SW480 (cell line): ENCODE measurements around the gene USP21.
A peak's percentile ranks its signal among the peaks of the same experiment; 100 is the strongest.

Experiments
- DNase-seq: peaks from one replicate; pipeline ENCODE4 v3.0.0-alpha.2; 2016; ENCODE audit warnings: low spot score

The USP21 gene

GRCh38 chr1:161193561-161194235 lies 34.4 kb downstream of the USP21 start:
- DNase-seq = no peak

DNA sequence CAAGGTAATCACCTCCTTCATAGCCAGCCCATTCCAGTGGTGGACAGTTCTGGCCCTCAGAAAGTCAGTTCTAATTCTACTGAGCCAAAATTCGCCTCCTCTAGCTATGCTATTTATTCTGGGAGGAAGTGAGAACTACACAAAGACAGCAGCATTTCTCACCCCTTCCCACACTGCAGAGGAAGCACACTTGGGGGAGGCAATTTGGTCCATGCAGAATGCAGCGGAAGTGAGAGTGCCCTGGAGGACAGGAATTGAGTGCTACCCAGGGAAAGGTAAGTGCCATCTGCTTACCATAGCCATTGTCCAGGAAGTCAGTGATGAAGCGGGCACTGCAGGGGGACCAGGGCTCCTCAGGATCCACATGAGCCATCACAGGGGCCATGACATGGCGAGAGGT lies 35.9 kb downstream of the USP21 start:
- DNase-seq = no peak

DNA sequence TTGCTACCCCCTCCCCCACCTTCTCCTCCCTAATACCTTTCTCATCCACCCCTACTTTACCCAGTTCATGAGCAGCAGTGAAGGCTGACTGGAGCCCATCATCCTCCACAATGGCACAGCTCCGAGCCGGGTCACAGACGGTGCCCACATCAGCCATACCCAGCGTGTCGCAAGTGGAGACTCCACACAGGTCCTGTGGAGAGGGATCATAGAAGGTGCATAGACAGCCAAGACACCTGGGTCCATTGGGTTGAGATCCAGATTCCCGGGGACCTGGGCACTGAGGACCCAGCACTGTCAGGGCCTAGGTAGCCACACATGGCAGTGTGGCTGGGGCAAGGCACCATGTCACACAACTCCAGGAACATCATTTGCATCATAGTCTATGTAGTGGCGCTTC lies 36.8 kb downstream of the USP21 start:
- no peak for DNase-seq

DNA sequence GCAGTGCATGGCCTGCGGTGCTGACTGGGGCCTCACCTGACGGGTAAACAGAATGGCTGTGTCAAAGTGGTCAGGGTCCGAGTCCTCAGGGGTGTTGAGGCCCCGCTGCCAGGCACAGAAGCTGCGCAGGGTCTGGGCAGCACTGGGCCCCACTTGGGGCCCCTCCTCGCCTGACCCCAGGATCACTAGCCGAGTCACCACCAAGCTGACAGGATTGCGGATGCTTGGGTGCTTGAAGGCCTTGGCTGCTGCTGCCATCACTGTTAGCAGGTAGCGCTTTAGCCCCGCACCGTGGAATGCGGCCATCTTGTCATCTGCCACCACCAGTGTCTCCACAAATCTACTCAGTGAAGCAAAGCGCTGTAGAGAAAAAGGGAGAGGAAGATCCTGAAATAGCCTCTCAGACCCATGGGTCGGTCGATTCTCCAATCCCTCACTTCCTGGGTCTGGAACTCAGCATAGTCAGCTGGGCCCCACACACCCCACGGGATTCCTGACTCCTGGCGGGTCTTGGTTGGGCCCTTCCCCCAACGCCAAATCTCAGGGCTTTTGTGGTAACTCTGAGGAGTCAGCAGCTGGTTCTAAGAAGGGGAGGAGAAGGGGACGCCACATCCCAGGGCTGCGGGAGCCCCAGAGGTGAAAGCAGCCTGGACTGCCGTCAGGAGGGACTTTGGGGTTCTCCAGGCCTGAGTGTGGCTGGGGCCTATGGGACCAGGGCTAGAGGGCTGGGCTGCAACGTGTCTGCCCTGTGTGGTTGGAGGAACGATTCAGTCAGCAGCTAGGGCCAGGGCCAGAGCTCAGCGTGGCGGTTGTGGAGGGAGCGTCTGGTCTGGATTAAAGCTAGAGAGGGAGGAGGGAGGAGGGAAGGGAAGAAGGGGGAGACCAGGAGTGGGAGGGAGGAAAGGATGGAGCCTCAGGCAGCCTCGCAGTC lies 37.5 kb downstream of the USP21 start:
- DNase-seq = no peak

GRCh38 chr1:161197560-161198193 lies 38.4 kb downstream of the USP21 start:
- no peak for DNase-seq

DNA sequence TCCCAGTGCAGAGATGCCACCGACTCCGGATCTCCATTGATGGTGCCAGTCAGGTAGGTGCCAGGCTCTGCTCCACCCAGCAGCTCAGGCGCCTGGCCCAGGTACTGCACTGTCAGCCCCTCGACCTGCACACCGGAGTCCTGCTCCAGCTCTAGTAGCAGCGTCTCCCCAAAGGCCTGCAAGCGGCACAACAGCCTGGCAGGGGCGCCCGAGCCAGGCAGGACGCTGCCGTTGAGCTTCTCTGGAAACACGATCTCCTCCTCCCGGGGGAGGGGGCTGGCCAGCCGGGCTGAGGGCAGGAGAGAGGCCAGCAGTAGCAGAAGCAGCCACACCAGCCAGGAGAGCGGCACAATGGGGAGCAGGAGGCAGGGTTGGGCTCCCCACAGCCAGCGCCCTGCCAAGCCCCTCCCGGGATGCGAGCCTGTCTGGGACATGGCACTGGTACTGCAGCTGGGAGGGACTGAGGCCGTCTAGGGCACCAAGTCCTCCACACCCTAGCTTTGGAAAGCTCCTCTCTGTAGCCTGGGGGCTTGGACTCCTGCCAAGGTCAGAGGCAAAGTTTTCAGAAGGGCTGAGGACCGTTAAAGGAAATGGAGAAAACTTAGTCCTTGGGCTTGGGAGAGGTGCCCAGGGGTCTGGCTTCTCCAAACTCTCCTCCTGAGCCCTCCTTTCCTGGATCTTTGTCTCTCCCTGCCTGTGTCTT lies 39.0 kb downstream of the USP21 start:
- no peak for DNase-seq

DNA sequence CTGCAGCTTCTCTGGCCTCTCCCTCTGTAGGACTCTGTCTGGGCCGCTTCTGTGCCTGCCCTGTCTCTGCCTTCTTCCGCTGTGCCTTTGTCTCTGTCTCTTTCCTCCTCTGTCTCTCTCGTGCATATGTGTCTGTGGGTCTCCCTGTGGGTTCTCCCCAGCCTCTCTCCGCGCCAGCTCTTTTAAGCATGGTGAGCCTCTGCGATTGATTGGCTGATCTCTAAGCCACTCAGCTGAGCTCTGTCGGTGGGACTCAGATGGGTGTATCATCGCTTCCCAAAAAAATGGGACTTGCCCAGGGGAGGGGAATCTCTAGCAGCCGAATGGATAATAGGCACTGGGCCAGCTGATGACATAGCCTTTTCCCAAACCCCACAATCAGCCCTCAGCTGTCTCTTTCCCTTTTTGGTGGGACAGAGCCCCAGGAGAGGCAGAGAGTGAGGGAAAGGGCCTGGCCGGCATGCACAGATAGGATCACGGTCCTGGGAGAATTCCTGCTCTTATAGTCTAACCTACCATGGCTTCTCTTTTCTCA lies 39.7 kb downstream of the USP21 start, which contains the start of gene ADAMTS4:
TSS of gene ADAMTS4 (minus strand) at position 158 of the 535 bp plus-strand sequence. CDS start 427 bp downstream, outside the sequence.
- DNase-seq = no peak

GRCh38 chr1:161199506-161200139 lies 40.3 kb downstream of the USP21 start:
- DNase-seq = no peak

- DNase-seq = no peak
These were observed 41.2 kb downstream of the USP21 start for GRCh38 chr1:161200421-161200991.

DNA sequence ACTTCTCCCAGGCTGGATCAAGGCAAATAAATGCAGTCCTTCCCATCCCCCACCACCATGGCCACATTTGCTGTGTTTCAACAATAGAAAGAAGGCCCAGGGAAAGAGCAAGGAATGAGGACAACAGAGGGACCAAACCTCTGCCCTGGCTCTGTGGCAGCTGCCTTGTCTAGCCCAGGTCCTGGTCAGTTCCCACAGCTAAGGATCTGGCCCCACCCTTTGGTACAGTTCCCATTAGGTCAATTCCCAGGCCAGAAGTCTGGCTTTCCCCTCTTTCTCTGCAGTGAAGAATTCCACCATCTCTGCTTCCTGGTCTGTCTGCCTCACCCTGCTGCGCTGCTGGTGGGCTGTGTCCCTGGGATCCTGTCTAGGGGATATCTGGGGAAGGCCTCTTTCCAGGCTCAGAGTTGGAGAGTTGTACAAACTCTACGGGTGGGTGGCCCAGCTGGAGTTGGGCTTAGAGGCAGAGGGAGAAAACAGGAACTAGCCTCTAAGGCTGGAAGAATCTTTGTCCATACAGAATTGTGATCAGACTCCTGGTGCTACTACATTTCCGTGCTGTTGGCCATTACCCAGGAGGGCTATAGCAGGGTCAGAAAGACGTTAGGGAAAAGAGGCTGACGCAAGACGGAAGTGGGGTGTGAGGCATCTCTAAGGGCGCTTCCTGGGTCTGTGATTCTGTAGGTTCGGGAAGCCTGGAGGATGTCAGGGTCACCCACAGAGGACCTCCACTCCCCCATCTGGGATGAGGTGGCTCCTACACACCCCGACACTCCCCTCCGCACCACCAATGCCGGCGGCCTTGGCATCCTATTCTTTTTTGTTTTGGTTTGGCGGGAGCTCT lies 41.9 kb downstream of the USP21 start:
- DNase-seq = no peak

DNA sequence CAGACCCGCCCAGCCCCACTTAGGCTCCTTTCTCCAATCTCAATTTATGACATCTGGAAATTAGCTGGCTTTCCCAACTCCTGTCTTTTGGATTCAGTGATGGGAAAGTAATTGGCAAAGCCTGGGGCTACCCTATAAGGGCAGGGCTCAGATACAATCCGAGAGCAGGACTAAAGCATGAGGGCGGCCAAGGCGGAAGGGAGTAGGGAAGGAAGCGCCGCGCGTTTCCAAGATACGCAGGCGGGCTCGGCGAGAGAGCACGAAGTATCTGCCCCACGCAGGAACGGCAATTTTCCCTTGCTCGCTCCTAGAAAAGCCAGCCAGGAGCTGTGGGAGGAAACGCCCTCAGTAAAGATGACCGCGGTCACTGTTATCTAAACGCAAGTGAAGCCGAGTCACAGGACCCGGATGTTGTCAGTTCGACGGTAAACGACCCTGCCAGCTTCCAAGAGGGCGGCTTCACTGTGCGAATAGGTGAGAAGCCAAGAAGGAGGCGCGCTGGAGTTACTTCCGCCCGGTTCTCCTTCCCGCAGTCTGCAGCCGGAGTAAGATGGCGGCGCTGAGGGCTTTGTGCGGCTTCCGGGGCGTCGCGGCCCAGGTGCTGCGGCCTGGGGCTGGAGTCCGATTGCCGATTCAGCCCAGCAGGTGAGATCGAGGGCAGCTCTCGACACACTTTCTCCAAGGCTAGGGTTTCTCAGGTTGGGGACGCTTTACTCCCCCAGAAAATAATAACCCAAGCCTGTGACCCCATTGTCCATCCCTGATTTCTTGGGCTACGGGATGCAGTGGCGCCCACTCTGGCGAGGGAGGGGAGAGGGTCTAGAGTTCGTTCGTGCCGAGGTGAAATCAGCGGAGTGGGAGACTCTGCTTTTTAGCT lies 42.8 kb downstream of the USP21 start, which contains the start of gene NDUFS2:
TSS of gene NDUFS2 (plus strand) at position 532 of the 877 bp plus-strand sequence. CDS start at position 551, 19 bp downstream.
- DNase-seq = peak; percentile 99

- no peak for DNase-seq
These were observed 47.3 kb downstream of the USP21 start for GRCh38 chr1:161206411-161207140.

DNA sequence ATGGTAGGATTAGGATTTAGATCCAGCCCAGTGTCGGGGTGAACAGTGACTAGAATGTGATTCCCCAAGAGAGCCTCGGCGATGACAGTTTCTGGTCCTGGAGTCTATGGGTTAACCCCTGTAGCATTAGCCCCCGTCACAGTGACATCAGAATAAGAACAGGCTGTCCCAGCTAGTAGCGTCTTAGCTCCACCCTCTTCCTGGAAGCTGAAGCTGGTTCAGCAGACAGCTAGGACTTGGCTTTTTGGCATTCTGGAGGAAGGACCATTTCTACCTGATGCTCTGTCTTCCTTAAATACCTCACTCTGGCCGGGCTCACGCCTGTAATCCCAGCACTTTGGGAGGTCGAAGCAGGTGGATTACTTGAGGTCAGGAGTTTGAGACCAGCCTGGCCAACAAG lies 47.9 kb downstream of the USP21 start:
- DNase-seq = no peak

DNA sequence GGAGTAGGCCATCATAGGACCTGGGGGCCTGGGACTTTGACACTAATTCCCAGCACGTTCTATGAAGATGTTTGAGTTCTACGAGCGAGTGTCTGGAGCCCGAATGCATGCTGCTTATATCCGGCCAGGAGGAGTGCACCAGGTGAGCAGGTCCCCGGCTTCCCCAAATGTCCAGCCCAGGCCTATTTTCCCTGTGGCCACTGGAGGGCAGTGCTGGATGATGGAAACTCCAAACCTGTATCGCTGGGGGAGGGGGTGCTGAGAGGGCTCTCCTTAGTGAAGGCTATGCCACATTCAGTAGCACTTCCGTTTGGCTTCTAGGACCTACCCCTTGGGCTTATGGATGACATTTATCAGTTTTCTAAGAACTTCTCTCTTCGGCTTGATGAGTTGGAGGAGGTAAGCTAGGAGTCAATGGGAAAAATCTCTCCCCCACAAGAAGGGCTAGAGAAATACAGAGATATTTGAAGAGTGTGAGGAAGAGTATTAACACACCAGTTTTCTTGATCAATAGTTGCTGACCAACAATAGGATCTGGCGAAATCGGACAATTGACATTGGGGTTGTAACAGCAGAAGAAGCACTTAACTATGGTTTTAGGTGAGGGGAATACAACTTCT lies 50.6 kb downstream of the USP21 start:
- DNase-seq = peak; percentile 70

- no peak for DNase-seq
These were observed 55.1 kb downstream of the USP21 start for GRCh38 chr1:161214369-161214768.

GRCh38 chr1:161215076-161215475 lies 55.8 kb downstream of the USP21 start, which contains the start of gene FCER1G:
TSS of gene FCER1G (plus strand) at chr1:161215295. CDS start at chr1:161215322, 27 bp downstream.
- no peak for DNase-seq
